A549 (cell line): ENCODE measurements around the gene NUB1. TPM values are rescaled to one million over a fixed set of nuclear protein-coding genes. Genes with fewer than 3 reads are reported as not detected.

Experiments
- ATAC-seq, 2 experiments: fragments of 200-7000 bp in 1 of 2; fragments of >200 bp in 1 of 2; cut with Nextera tagmentation in 1 of 2; cut with Tn5 transposase in 1 of 2; 3 replicates each; pipeline versions ENCODE4 v1.8.0 to v1.9.1; 2018 to 2020; ENCODE audit warnings: mild to moderate bottlenecking in 1 of 2, moderate library complexity in 1 of 2
- CTCF ChIA-PET: fragments of 300-600 bp; sonication (Branson Sonifier 250); formaldehyde crosslinking; extraction: SDS; loops from one replicate; lab custom pipeline; 2021; ENCODE audit warnings: antibody characterized with exemption, inconsistent platforms; lab: Yijun Ruan, JAX
- POLR2A ChIA-PET: fragments of 350-600 bp; formaldehyde crosslinking; extraction: SDS; loops from one replicate; lab custom pipeline; 2021; ENCODE audit warnings: antibody characterized with exemption, inconsistent platforms; lab: Yijun Ruan, JAX
- DNase-seq, 2 experiments: peaks; one replicate each; pipeline versions ENCODE4 v3.0.0 to v3.0.0-alpha.2; 2011 to 2016; ENCODE audit warnings: low read depth in 1 of 2, low spot score in 1 of 2
- FAIRE-seq: peaks from 2 replicates; lab custom pipeline; 2011; peaks lifted over from hg19 to GRCh38; lab: Jason Lieb, UNC
- H3K27ac ChIP-seq, 2 experiments: fragments of >200 bp; sonication (Bioruptor Twin); formaldehyde crosslinking; 3 replicates each; pipeline ENCODE4 v1.5.1; 2016 to 2017
- H3K4me1 ChIP-seq: fragments of >200 bp; sonication (Bioruptor Twin); formaldehyde crosslinking; 3 replicates; pipeline ENCODE4 v1.6.1; 2016
- H3K4me2 ChIP-seq: fragments of >200 bp; sonication (Bioruptor Twin); formaldehyde crosslinking; 3 replicates; pipeline ENCODE4 v1.6.1; 2016
- H3K4me3 ChIP-seq: fragments of >200 bp; sonication (Bioruptor Twin); formaldehyde crosslinking; 3 replicates; pipeline ENCODE4 v1.5.1; 2016
- H3K9me3 ChIP-seq: fragments of >200 bp; sonication (Bioruptor Twin); formaldehyde crosslinking; 3 replicates; pipeline ENCODE4 v1.6.1; 2016
- BHLHE40 ChIP-seq: IDR thresholded peaks from 2 replicates; pipeline ENCODE4 v1.6.1; 2012; ENCODE audit warnings: low read depth, low read length, inconsistent platforms
- CHD2 ChIP-seq: fragments of 150-350 bp; IDR thresholded peaks from 2 replicates; pipeline ENCODE4 v1.6.1; 2014; ENCODE audit warnings: low read length; ENCODE audit not compliant: partially characterized antibody
- CHD4 ChIP-seq: fragments of 200-600 bp; sonication (generic); IDR thresholded peaks from 2 replicates; pipeline ENCODE4 v1.6.1; 2016; ENCODE audit warnings: antibody characterized with exemption, mild to moderate bottlenecking, borderline replicate concordance
- EHMT2 ChIP-seq: fragments of 200-600 bp; sonication (generic); IDR thresholded peaks from 2 replicates; pipeline ENCODE4 v1.6.1; 2016; ENCODE audit warnings: antibody characterized with exemption, low read depth, mild to moderate bottlenecking, moderate library complexity
- ESRRA ChIP-seq: fragments of 150-350 bp; IDR thresholded peaks from 2 replicates; pipeline ENCODE4 v1.6.1; 2014; ENCODE audit warnings: mild to moderate bottlenecking, low read length, borderline replicate concordance
- FOSB ChIP-seq: fragments of 250-450 bp; sonication (Bioruptor Pico); IDR thresholded peaks from 2 replicates; pipeline ENCODE4 v1.5.0; 2020; ENCODE audit warnings: mild to moderate bottlenecking, moderate library complexity
- GATA3 ChIP-seq: IDR thresholded peaks from 2 replicates; pipeline ENCODE4 v1.6.1; 2012; ENCODE audit warnings: borderline replicate concordance
- HOXB5 ChIP-seq: fragments of 250-450 bp; sonication (Bioruptor Pico); IDR thresholded peaks from 2 replicates; pipeline ENCODE4 v1.5.0; 2020; ENCODE audit warnings: mild to moderate bottlenecking, moderate library complexity
- JUN ChIP-seq, 2 experiments: fragments of >200 bp; sonication (Bioruptor Twin); formaldehyde crosslinking; IDR thresholded peaks; 2 replicates in 1 of 2; 3 replicates in 1 of 2; pipeline ENCODE4 v1.6.1; 2016 to 2017
- JUNB ChIP-seq: fragments of >200 bp; sonication (Bioruptor Twin); formaldehyde crosslinking; IDR thresholded peaks from 2 replicates; pipeline ENCODE4 v1.6.1; 2016
- KDM1A ChIP-seq: fragments of 200-600 bp; sonication (generic); IDR thresholded peaks from 2 replicates; pipeline ENCODE4 v1.6.1; 2016; ENCODE audit warnings: low read depth, mild to moderate bottlenecking
- MAFK ChIP-seq: fragments of 450-650 bp; IDR thresholded peaks from 2 replicates; pipeline ENCODE4 v1.6.1; 2014; ENCODE audit not compliant: partially characterized antibody
- MYC ChIP-seq: IDR thresholded peaks from 2 replicates; pipeline ENCODE4 v1.6.1; 2012; ENCODE audit warnings: mild to moderate bottlenecking, inconsistent platforms, low read length, improper control_type of control experiment, borderline replicate concordance
- NPAS2 ChIP-seq: fragments of 250-450 bp; sonication (Bioruptor Pico); IDR thresholded peaks from 2 replicates; pipeline ENCODE4 v1.8.0; 2022; ENCODE audit warnings: mild to moderate bottlenecking, moderate library complexity, borderline replicate concordance
- NR3C1 ChIP-seq: fragments of >200 bp; sonication (Bioruptor Twin); formaldehyde crosslinking; IDR thresholded peaks from 3 replicates; pipeline ENCODE4 v1.6.1; 2017
- RCOR1 ChIP-seq: fragments of 150-350 bp; IDR thresholded peaks from 2 replicates; pipeline ENCODE4 v1.6.1; 2014; ENCODE audit warnings: antibody characterized with exemption, low read length, low read depth
- SREBF2 ChIP-seq: fragments of 450-650 bp; IDR thresholded peaks from 2 replicates; pipeline ENCODE4 v1.6.1; 2014; ENCODE audit warnings: mild to moderate bottlenecking, moderate library complexity
- USF2 ChIP-seq: fragments of 450-650 bp; IDR thresholded peaks from 2 replicates; pipeline ENCODE4 v1.6.1; 2014; ENCODE audit warnings: antibody characterized with exemption
- ZFP36 ChIP-seq: fragments of 450-650 bp; IDR thresholded peaks from 2 replicates; pipeline ENCODE4 v1.6.1; 2014; ENCODE audit warnings: borderline replicate concordance; ENCODE audit not compliant: partially characterized antibody
- WGBS: methylation state at CpG from one replicate; pipeline ENCODE4 v1.1.6; 2017; ENCODE audit errors: missing lambda C conversion rate; 5-methylcytosine and 5-hydroxymethylcytosine counted together
- polyA plus RNA-seq, 4 experiments: library from polyadenylated mRNA; depleted of rRNA in 3 of 4; stranded (reverse); fragments of >200 nt; fragmentation: RNase III in 1 of 4; extraction: RNeasy Plus Mini Kit Qiagen cat#74134 plus additional on column Dnase treatment in 1 of 4; gene quantifications; 2 replicates in 3 of 4; 3 replicates in 1 of 4; pipeline ENCODE4 v1.2.3, GENCODE V29; 2011 to 2017
- TF ChIP-seq, protein P1 (sequence below): fragments of 150-350 bp; IDR thresholded peaks from 2 replicates; pipeline ENCODE4 v1.6.1; 2014; ENCODE audit warnings: low read depth, mild to moderate bottlenecking, low read length
- TF ChIP-seq, protein P2 (sequence below): fragments of >200 bp; sonication (Bioruptor Twin); formaldehyde crosslinking; IDR thresholded peaks from 2 replicates; pipeline ENCODE4 v1.6.1; 2016

The NUB1 gene
- polyA plus RNA-seq, 2 of the 4 experiments (the other 2 are of a cell fraction): 45.0 to 105 TPM

DNA sequence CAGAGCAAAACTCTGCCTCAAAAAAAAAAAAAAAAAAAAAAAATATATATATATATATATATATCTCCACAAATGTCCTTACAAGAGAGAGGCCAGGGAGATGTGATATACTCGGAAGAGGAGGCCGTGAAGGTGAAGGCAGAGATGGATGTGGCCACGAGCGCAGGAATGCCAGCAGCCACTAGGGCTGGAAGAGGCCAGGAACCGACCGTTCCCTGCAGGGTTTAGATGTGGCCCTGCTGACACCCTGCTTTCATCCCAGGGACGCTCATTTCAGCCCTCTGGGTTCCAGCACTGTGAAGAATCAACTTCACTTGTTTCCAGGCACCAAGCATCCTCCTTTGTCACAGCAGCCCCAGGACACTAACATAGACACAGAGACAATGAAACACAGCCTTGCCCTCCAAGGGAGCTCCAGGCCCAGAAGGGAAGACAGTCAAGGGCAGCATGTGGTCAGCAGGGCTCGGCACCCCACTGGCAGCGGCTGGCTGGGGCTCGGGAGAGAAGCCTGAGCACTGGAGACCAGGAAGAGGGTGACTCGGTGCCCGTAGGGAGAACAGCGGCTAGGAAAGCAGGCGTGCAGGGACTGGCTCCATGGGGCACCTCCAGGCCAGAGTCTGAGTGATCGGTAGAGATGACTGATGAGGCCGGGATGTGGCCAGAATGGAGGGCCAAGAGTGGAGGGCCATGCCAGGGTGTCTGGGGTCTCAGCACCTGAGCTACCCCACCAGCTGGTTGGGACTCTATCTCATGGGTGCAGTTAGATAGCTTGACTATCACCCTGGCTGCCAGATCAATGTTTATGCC, 60.6 kb downstream of the NUB1 start:
- 87% methylated on average over 16 of the region's 16 CpGs for WGBS

DNA sequence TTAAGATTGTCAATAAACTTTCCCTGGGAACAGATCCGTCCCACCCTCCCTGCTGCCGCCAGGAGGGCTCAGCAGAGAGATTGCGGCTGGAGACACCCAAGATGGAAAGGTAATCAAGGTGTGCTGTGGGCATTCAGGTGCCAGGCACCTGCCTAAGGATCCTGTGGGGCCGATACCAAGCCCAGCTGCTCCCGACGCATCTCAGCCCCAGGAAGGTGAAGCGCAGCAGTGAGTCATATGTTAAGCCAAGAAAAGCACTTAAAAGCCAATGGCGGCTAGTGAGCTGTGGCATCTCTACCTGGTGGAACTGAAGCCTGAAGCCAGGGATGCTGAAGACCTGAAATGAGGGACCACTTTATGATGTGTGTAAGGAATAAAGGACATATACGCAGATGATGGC, 62.2 kb downstream of the NUB1 start:
- WGBS: 65% methylated on average over 9 of the region's 9 CpGs
- Histone ChIP-seq H3K4me1 (peaks cover 20% of the 10 kb centered on the region), H3K27ac (peak overlapping the region; percentile 52 to 83), H3K4me3 (no peak overlapping the region), H3K4me2 (peak overlapping the region; percentile 62), H3K9me3 (no peaks in the 10 kb centered on the region)
- POLR2A ChIA-PET: no interaction called here
- CTCF ChIA-PET: interaction anchor here (3.4 to 4.1 kb wide), 2 partner anchors 35 to 45 kb away, joined by 12 to 19 read pairs; no protein-coding TSS in a partner anchor
- no peak for DNase-seq
- peak; percentile 37 to 42; a peak in 2 of 6 replicates for ATAC-seq
- TF ChIP-seq RCOR1: no peak
- no peak for TF ChIP-seq KDM1A
- no peak for TF ChIP-seq ESRRA
- no peak for TF ChIP-seq GATA3
- FAIRE-seq: no peak

More for the DNA sequence above, 60.6 kb downstream of the NUB1 start:
- ATAC-seq: no peak
- Histone ChIP-seq H3K9me3 (no peaks in the 10 kb centered on the region), H3K27ac (peak overlapping the region in 1 of 2 experiments; percentile 83; a peak in 2 of 6 replicates), H3K4me2 (no peak overlapping the region), H3K4me1 (peaks cover 20% of the 10 kb centered on the region), H3K4me3 (no peak overlapping the region)
- no peak for FAIRE-seq
- TF ChIP-seq BHLHE40 (no peak), FOSB (CRISPR knock-in tag) (no peak), CHD4 (no peak), GATA3 (no peak), MAFK (no peak), MYC (no peak), ESRRA (no peak), JUN (IDR thresholded peaks at IDR 0.05) (no peak), HOXB5 (CRISPR knock-in tag) (no peak), CHD2 (no peak), NPAS2 (CRISPR knock-in tag) (no peak), USF2 (no peak), ZFP36 (no peak), JUNB (no peak), SREBF2 (no peak), EHMT2 (no peak), NR3C1 (no peak)
- TF ChIP-seq, protein P1, sequence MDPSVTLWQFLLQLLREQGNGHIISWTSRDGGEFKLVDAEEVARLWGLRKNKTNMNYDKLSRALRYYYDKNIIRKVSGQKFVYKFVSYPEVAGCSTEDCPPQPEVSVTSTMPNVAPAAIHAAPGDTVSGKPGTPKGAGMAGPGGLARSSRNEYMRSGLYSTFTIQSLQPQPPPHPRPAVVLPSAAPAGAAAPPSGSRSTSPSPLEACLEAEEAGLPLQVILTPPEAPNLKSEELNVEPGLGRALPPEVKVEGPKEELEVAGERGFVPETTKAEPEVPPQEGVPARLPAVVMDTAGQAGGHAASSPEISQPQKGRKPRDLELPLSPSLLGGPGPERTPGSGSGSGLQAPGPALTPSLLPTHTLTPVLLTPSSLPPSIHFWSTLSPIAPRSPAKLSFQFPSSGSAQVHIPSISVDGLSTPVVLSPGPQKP: no peak
- TF ChIP-seq, protein P2, sequence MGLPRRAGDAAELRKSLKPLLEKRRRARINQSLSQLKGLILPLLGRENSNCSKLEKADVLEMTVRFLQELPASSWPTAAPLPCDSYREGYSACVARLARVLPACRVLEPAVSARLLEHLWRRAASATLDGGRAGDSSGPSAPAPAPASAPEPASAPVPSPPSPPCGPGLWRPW: no peak
- POLR2A ChIA-PET: no interaction called here
- DNase-seq: no peak
- CTCF ChIA-PET: interaction anchor here (0.6 to 3.4 kb wide), 3 partner anchors 34 to 115 kb away, joined by 3 to 12 read pairs (median 3); no protein-coding TSS in a partner anchor
